Astrocyte of the spinal cord (primary cell): ENCODE results near the gene ADGRG1.

Experiments
- DNase-seq: peaks from one replicate; pipeline ENCODE4 v3.0.0; 2011; ENCODE audit warnings: low read depth, low spot score
- H3K4me3 ChIP-seq: 2 replicates; pipeline ENCODE4 v1.5.1; 2011; ENCODE audit warnings: low read depth, mild to moderate bottlenecking, low read length, moderate library complexity
- in situ Hi-C: cut with HindIII; loops from 2 replicates; pipeline ENCODE4 v1.10.0; 2017; ENCODE audit warnings: low sequenced_read_pairs
- TF ChIP-seq, protein P1 (sequence below): IDR thresholded peaks from 2 replicates; pipeline ENCODE4 v1.5.1; 2012; ENCODE audit warnings: low read depth, mild to moderate bottlenecking, low read length, inconsistent platforms

The ADGRG1 gene

DNA sequence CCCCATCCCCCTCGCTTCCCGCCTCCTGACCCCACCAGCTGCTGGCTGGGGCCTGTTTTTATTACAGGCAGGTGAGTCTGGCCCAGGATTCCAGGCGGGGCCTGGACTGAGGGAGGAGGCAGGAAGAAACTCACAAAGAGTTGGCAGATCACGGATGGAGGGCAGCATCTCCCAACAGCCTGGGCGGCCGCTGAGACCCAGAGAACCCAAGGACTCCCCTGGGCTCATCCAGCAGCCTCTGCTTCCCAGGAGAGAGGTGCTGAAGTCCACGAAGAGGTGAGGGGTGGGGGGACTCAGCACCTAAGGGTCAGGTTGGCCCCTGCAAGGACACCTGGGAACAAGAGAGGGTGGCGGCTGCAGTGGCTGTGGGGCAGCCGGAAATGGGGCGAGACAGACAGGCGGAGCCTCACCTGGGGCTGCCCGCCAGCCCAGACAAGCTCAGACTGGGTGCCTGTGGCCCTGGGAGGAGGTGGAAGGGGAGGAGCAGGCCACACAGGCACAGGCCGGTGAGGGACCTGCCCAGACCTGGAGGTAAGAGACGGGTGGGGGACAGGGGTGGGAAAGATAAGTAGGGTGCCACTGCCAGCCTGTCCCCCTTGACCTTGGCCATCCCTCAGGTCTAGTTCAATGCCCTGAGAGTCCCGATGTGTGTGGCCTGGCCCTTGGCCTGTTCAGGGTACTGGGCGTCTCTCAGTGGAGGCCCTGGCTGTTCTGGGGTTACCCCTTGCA lies 8.7 kb upstream of the ADGRG1 start:
- H3K4me3 ChIP-seq, result no peak overlapping the region
- TF ChIP-seq, protein P1, sequence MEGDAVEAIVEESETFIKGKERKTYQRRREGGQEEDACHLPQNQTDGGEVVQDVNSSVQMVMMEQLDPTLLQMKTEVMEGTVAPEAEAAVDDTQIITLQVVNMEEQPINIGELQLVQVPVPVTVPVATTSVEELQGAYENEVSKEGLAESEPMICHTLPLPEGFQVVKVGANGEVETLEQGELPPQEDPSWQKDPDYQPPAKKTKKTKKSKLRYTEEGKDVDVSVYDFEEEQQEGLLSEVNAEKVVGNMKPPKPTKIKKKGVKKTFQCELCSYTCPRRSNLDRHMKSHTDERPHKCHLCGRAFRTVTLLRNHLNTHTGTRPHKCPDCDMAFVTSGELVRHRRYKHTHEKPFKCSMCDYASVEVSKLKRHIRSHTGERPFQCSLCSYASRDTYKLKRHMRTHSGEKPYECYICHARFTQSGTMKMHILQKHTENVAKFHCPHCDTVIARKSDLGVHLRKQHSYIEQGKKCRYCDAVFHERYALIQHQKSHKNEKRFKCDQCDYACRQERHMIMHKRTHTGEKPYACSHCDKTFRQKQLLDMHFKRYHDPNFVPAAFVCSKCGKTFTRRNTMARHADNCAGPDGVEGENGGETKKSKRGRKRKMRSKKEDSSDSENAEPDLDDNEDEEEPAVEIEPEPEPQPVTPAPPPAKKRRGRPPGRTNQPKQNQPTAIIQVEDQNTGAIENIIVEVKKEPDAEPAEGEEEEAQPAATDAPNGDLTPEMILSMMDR, result no peak
- in situ Hi-C loops, result no loop called here
- DNase-seq, result no peak

DNA sequence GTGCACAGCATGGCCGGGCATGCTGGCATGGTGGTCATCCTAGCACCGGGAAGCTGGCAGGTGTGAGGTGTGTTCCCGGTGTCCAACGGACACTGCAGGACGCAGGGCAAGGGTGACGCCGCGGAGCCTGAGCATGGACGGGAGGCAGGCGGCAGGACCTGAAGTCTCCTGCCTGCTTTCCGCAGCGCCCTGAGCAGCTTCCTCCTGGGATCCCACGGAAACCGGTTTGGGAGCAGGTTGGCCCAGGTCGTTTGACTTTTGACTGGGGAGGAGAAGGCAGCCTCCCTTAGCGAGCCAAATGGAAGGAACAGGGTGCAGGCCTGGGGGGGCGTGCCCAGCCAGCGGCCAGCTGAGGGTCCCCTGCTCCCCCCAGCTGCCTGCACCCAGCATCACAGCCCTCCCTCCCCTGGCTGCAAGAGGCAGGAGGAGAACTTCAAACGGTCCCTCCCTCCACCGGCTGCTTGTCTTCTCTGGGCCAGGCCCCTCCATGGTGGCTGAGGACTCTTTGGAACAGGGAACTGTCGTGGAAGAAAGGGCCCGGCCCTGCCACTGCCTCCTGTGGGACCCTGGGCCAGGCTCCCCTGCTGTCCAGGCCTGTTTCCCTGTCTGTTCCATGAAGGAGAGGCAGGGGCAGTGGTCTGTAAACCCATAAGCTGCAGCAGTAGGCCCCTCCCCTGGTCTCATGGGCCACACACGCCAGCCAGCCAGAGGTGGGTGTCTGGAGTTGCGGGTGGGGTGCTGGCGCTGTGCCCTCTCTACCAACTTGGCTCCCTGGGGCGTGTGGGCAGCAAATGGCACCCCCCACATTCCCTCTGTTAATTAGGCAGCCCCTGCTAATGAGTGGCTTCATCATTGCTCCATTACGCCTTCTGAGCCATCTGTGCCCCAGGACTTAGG lies 7.8 kb upstream of the ADGRG1 start:
- H3K4me3 ChIP-seq, result no peak overlapping the region
- in situ Hi-C loops, result no loop called here
- no peak for DNase-seq
- TF ChIP-seq, protein P1, result no peak

DNA sequence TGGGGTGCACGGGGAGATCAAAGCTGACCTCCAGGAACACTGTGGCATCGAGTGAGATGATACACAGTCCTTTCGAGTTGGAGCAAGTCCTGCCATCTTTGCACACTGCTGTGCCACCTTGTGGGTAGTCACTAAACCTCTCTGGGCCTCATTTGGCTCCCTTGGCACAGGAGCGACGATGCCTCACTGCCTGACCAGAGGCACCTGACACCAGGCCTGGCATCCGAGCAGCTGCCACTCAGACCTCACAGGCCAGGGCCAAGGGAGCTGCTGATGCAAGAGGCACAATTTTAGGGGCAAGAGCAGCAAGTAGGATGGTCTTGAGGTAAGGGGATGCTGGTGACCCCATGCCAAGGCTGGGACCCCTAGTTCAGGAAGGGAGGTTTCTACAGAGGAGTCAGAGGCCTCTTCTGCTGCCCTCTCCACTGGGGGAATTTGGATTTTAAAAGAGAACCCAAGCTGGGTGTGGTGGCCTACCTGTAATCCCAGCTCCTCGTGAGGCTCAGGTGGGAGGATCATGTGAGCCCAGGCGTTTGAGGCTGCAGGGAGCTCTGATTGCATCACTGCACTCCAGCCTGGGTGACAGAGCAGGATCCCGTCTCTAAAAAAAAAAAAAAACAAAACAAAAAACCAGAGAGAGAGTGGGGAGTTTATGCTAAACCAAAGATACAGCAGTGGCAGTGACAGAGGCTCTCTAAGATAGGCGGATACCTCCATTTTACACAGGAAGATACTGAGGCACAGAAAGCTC lies 6.7 kb upstream of the ADGRG1 start:
- TF ChIP-seq, protein P1, result no peak
- DNase-seq, result no peak
- in situ Hi-C loops, result no loop called here
- no peak overlapping the region for H3K4me3 ChIP-seq

DNA sequence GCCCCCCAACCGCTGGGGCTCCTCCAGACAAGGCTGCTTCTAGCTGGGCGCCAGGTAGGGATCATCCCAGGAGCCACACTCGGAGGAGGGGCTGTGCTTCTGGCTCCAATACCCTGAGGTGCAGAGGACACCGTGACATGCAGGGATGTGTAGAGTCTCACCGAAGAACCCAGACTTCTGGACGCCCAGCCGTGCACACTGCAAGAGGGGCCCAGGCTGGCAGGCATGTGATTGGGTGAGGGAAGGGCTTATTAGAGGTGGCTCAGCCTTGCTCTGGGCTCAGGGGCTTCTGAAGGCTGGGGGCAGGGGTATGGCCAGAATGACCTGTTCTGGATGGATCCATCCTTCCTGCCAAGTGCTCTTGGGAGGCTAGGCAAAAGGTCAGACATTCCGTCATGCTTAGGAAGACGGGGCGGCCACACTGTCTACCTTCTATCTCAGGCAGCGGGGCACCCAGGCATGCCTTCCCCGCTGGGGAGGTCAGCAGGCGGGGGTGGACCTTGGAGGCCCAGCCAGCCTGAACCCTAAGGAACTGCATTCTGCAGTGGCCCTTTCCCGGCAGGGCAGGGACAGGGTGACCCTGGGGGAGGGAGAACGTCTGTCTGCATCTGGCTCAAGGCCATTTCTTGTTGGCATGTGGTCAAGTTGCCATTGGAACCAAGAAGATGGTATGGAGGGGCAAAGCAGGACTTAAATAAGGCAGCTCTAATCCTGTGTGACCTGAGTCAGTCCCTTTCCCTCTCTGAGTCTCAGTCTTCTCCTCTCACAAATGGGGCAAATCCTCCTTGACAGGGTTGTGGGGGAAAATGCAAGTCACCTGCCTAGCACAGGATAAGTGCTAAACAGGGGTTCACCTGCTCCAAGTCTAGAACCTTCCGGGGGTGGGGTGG lies 5.8 kb upstream of the ADGRG1 start:
- in situ Hi-C loops, result no loop called here
- TF ChIP-seq, protein P1, result no peak
- no peak for DNase-seq
- H3K4me3 ChIP-seq, result no peak overlapping the region

DNA sequence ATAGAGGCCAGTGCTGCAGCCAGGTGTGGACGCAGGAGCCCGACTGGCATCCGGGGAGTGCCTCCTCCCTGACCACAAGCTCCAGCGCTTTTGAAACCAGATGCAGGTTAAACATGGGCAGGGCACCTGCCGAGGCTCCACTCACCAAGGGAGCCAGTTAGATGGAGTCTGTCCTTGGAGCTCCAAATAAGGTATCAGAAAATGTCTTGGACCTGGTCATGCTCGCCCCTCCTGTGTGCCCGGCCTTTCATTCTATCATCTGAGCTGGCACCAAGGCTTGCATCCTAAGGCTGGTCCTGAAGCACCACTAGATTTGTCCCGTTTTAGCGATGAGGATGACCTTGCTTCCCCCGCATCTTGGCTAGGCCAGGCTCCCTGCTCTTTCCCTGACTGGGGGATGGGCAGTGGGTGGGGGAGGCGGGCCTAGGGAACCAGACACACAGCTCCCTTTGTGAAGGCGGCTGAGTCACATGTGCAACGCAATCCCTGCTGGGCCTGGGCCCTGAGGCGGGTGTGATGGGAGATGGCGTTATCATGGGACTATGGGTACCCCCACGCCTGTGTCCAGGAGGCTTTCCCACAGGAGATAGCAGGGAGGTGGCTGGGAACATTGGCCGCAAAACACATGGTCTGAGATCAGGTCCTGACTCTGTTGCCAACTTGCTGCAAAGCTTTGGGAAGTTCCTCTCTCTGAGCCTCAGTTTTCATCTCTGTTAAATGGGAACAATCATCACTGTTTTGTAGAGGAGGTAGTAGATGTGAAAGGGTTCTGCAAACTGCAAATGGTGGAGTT lies 5.0 kb upstream of the ADGRG1 start:
- no peak overlapping the region for H3K4me3 ChIP-seq
- in situ Hi-C loops, result no loop called here
- DNase-seq, result peak; percentile 52
- TF ChIP-seq, protein P1, result no peak
